Sigmoid colon (tissue), 4 donors: ENCODE data around the gene ALAS1.

ENCODE experiments used
- EP300 ChIP-seq, 4 donors: sonication (generic); formaldehyde crosslinking; IDR thresholded peaks; one replicate each; pipeline ENCODE4 v1.6.1; 2017; ENCODE audit warnings: antibody characterized with exemption in 4 of 4
- POLR2A ChIP-seq, 2 donors: fragments of 450-650 bp; IDR thresholded peaks; one replicate each; pipeline ENCODE4 v1.6.1; 2016; ENCODE audit warnings: antibody characterized with exemption in 2 of 2, mild to moderate bottlenecking in 2 of 2, moderate library complexity in 2 of 2
- POLR2AphosphoS5 ChIP-seq, 4 donors: sonication (generic); formaldehyde crosslinking; IDR thresholded peaks; one replicate each; pipeline ENCODE4 v1.6.1; 2017; ENCODE audit warnings: antibody characterized with exemption in 4 of 4
- TF ChIP-seq, protein P1 (sequence below), 4 experiments: fragments of 450-650 bp in 3 of 4; fragments of 200-600 bp in 1 of 4; IDR thresholded peaks; one replicate each; pipeline ENCODE4 v1.5.1; 2016 to 2019; ENCODE audit warnings: antibody characterized with exemption in 4 of 4, mild to moderate bottlenecking in 3 of 4, moderate library complexity in 2 of 4

- TF ChIP-seq, protein P1, sequence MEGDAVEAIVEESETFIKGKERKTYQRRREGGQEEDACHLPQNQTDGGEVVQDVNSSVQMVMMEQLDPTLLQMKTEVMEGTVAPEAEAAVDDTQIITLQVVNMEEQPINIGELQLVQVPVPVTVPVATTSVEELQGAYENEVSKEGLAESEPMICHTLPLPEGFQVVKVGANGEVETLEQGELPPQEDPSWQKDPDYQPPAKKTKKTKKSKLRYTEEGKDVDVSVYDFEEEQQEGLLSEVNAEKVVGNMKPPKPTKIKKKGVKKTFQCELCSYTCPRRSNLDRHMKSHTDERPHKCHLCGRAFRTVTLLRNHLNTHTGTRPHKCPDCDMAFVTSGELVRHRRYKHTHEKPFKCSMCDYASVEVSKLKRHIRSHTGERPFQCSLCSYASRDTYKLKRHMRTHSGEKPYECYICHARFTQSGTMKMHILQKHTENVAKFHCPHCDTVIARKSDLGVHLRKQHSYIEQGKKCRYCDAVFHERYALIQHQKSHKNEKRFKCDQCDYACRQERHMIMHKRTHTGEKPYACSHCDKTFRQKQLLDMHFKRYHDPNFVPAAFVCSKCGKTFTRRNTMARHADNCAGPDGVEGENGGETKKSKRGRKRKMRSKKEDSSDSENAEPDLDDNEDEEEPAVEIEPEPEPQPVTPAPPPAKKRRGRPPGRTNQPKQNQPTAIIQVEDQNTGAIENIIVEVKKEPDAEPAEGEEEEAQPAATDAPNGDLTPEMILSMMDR (IDR thresholded peaks at IDR 0.05) = no peak
- TF ChIP-seq POLR2AphosphoS5 (IDR thresholded peaks at IDR 0.05) (no peak), EP300 (IDR thresholded peaks at IDR 0.05) (no peak), POLR2A (IDR thresholded peaks at IDR 0.05) (no peak)
Measured at GRCh38 chr3:52249683-52250082, 51.7 kb downstream of the ALAS1 start.
